Measurements from ENCODE around the gene LIN37.

- TF ChIP-seq CTCF (optimal IDR thresholded peaks at IDR 0.05 in 1 of 3, IDR thresholded peaks at IDR 0.05 in 1 of 3, conservative IDR thresholded peaks at IDR 0.05 in 1 of 3; ENCODE audit: extremely low read depth in 1 of 3, insufficient read depth in 2 of 3, low read length in 3 of 3) (no peak), EZH2 (IDR thresholded peaks at IDR 0.05; ENCODE audit: low read length) (no peak)
These were observed 44.5 kb downstream of the LIN37 start for GRCh38 chr19:35792888-35793287.
